ENCODE measurements around the gene DDX1. TPM values are rescaled to one million over a fixed set of nuclear protein-coding genes. Genes with fewer than 3 reads are reported as not detected.

The DDX1 gene
- total RNA-seq, 2 experiments from 2014 or later: 42.7 to 91.8 TPM

DNA sequence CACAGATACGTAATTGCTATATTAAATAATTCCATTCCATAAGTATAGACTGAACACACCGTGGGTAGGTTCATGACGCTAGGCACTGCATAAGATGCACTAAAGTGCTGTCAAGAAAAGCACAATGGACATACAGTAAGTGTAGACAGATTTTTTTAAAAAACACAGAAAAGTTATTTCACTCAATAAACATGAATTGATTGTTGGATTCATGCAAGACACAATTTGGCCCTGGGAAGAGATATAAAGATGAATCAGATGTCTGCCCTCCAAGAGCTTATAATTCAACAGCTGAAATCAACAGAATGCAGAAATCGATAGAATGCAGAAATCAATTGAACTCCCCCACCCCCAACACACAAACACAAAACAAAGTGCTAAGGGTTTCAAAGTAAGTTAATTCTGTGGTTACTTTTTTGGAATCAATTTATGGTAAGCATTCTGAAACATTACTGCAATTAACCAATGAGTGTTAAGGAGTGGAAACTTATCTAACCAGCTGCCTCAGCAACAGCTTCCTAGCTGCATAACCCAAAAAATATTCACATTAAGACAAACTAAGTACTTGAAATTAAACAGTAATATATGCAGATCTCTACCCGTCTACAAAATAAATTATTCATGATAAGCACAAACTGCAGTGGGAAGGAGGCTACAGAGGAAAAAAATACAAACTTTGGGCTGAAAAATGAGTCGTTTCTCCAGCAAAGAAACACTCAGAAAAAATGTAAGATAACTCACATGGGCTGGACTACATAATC, 32.1 kb upstream of the DDX1 start:
- Histone ChIP-seq H3K9me3 (ENCODE audit: low read length) (no peaks in the 10 kb centered on the region), H3K36me3 (ENCODE audit: insufficient read depth, low read length) (no peaks in the 10 kb centered on the region), H3K27ac (ENCODE audit: low read depth, low read length, poor library complexity, severe bottlenecking) (no peak overlapping the region), H4K20me1 (ENCODE audit: insufficient read depth, low read length) (no peaks in the 10 kb centered on the region), H3K9me2 (ENCODE audit: insufficient read depth, low read length) (no peaks in the 10 kb centered on the region), H3K4me2 (ENCODE audit: low read length) (peak overlapping the region; percentile 89), H3K79me2 (ENCODE audit: insufficient read depth, low read depth, low read length) (peaks cover 17% of the 10 kb centered on the region), H2AFZ (ENCODE audit: low read length) (no peak overlapping the region), H3K4me3 (ENCODE audit: low read depth, low read length, poor library complexity, severe bottlenecking) (peak overlapping the region; percentile 91), H3K4me1 (ENCODE audit: insufficient read depth, low read length, poor library complexity, severe bottlenecking) (peaks cover 16% of the 10 kb centered on the region)
- BruUV-seq (replicated peaks): no TSS peak
- no peak for TF ChIP-seq EZH2phosphoT487 (IDR thresholded peaks at IDR 0.05; ENCODE audit: borderline replicate concordance, low read depth, low read length)
- TF ChIP-seq, protein P1, sequence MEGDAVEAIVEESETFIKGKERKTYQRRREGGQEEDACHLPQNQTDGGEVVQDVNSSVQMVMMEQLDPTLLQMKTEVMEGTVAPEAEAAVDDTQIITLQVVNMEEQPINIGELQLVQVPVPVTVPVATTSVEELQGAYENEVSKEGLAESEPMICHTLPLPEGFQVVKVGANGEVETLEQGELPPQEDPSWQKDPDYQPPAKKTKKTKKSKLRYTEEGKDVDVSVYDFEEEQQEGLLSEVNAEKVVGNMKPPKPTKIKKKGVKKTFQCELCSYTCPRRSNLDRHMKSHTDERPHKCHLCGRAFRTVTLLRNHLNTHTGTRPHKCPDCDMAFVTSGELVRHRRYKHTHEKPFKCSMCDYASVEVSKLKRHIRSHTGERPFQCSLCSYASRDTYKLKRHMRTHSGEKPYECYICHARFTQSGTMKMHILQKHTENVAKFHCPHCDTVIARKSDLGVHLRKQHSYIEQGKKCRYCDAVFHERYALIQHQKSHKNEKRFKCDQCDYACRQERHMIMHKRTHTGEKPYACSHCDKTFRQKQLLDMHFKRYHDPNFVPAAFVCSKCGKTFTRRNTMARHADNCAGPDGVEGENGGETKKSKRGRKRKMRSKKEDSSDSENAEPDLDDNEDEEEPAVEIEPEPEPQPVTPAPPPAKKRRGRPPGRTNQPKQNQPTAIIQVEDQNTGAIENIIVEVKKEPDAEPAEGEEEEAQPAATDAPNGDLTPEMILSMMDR (conservative IDR thresholded peaks at IDR 0.05; ENCODE audit: low read length): no peak
- ChIA-PET POLR2A (interaction anchor here (0.6 to 0.7 kb wide), 3 partner anchors 10 to 1006 kb away, joined by 3 read pairs; no protein-coding TSS in a partner anchor), CTCF (ENCODE audit: unreplicated experiment) (interaction anchor here (1.1 kb wide), 1 partner anchor 18 kb away, joined by 3 read pairs; no protein-coding TSS in a partner anchor)
- intact Hi-C loops (cut with micrococcal nuclease; ENCODE audit: unreplicated experiment): no loop called here
- DNase-seq (ENCODE audit: low spot score): no peak

DNA sequence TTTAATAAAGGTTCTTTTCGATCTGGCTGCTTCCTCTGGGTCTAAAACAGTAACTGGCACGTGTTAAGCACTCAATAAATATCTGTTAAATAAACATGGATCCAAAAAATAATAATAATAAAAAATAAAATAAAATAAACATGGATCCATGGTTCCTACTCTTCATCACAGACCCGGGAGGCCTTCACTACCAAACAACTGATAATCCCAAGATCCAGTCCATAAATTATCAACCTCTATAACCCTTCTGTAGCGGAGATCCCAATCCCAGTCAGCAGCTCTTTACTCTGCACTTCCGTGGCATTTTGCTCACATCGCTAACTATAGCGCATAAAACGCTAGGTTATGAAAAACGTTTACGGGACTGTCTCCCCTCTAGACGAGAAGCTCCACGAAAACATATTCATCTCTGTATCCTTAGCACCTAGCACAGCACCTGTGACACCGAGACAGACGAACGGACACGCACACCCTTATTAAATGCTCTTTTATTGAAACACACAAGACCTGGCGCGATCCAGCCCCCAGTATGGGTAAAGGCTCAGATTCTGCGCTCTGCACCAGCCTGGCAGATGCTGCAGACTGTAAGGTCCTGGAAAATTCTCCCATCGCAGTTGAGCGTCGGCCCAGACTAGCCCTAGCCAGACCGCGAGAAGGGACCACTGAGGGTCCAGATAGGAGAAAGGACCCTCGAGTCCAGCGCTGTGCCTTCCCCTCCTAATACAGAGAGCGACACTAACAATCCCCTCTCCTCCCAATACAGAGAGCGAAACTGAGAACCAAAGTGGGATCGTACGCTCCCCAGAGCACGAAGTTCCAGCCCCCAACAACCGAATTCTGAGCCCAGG, 31.3 kb upstream of the DDX1 start:
- Histone ChIP-seq H4K20me1 (ENCODE audit: insufficient read depth, low read length) (no peaks in the 10 kb centered on the region), H3K9me3 (ENCODE audit: low read length) (no peaks in the 10 kb centered on the region), H3K4me3 (ENCODE audit: low read depth, low read length, poor library complexity, severe bottlenecking) (peak overlapping the region; percentile 91), H3K36me3 (ENCODE audit: insufficient read depth, low read length) (no peaks in the 10 kb centered on the region), H3K4me2 (ENCODE audit: low read length) (peak overlapping the region; percentile 89), H3K9me2 (ENCODE audit: insufficient read depth, low read length) (no peaks in the 10 kb centered on the region), H3K27ac (ENCODE audit: low read depth, low read length, poor library complexity, severe bottlenecking) (no peak overlapping the region), H3K4me1 (ENCODE audit: insufficient read depth, low read length, poor library complexity, severe bottlenecking) (peaks cover 16% of the 10 kb centered on the region), H3K79me2 (ENCODE audit: insufficient read depth, low read depth, low read length) (peaks cover 17% of the 10 kb centered on the region), H2AFZ (ENCODE audit: low read length) (peak overlapping the region; percentile 100)
- peak; percentile 48 for DNase-seq (ENCODE audit: low spot score)
- TF ChIP-seq EZH2phosphoT487 (IDR thresholded peaks at IDR 0.05; ENCODE audit: borderline replicate concordance, low read depth, low read length): no peak
- TF ChIP-seq, protein P1 (conservative IDR thresholded peaks at IDR 0.05; ENCODE audit: low read length): no peak
- CTCF ChIA-PET (ENCODE audit: unreplicated experiment): no interaction called here
- TSS peak; percentile 59 for BruUV-seq (replicated peaks)
- POLR2A ChIA-PET: interaction anchor here (1.0 to 1.3 kb wide), 2 partner anchors 9 to 418 kb away, joined by 3 to 5 read pairs; no protein-coding TSS in a partner anchor
- intact Hi-C loops (cut with micrococcal nuclease; ENCODE audit: unreplicated experiment): no loop called here
